Measurements from ENCODE around the gene CLEC19A.
"Not testable (repeated sequence)": the region's sequence is repeated elsewhere in the genome, so short reads cannot be mapped to it uniquely, and the experiment has no call there.

The CLEC19A gene

GRCh38 chr16:19321186-19321585 lies 35.7 kb downstream of the CLEC19A start:
- in situ Hi-C loops (cut with HindIII; ENCODE audit: low sequenced_read_pairs) = not testable (repeated sequence)

- in situ Hi-C loops (cut with HindIII; ENCODE audit: low sequenced_read_pairs) = no loop called here
Measured at GRCh38 chr16:19323596-19323995, 38.1 kb downstream of the CLEC19A start.

GRCh38 chr16:19328364-19328763 lies 42.8 kb downstream of the CLEC19A start:
- in situ Hi-C loops (cut with HindIII; ENCODE audit: low sequenced_read_pairs) = no loop called here

- in situ Hi-C loops (cut with HindIII; ENCODE audit: low sequenced_read_pairs) = no loop called here
Measured at GRCh38 chr16:19329932-19330331, 44.4 kb downstream of the CLEC19A start.

- in situ Hi-C loops (cut with HindIII; ENCODE audit: low sequenced_read_pairs) = no loop called here
Measured at GRCh38 chr16:19330841-19331397, 45.4 kb downstream of the CLEC19A start.

- in situ Hi-C loops (cut with HindIII; ENCODE audit: low sequenced_read_pairs) = no loop called here
Measured at GRCh38 chr16:19331794-19332193, 46.3 kb downstream of the CLEC19A start.

GRCh38 chr16:19338335-19338734 lies 52.8 kb downstream of the CLEC19A start:
- in situ Hi-C loops (cut with HindIII; ENCODE audit: low sequenced_read_pairs) = loop anchor here (5.0 kb wide), 3 partner anchors 54 to 106 kb away; no protein-coding TSS in a partner anchor

- in situ Hi-C loops (cut with HindIII; ENCODE audit: low sequenced_read_pairs) = no loop called here
Measured at GRCh38 chr16:19344224-19344801, 58.8 kb downstream of the CLEC19A start.

GRCh38 chr16:19344980-19345379 lies 59.4 kb downstream of the CLEC19A start:
- in situ Hi-C loops (cut with HindIII; ENCODE audit: low sequenced_read_pairs) = no loop called here

- in situ Hi-C loops (cut with HindIII; ENCODE audit: low sequenced_read_pairs) = no loop called here
Measured at GRCh38 chr16:19346335-19346922, 60.9 kb downstream of the CLEC19A start.

GRCh38 chr16:19348125-19348524 lies 62.6 kb downstream of the CLEC19A start:
- in situ Hi-C loops (cut with HindIII; ENCODE audit: low sequenced_read_pairs) = no loop called here

- in situ Hi-C loops (cut with HindIII; ENCODE audit: low sequenced_read_pairs) = no loop called here
Measured at GRCh38 chr16:19348578-19349315, 63.2 kb downstream of the CLEC19A start.

- in situ Hi-C loops (cut with HindIII; ENCODE audit: low sequenced_read_pairs) = no loop called here
Measured at GRCh38 chr16:19354371-19354770, 68.8 kb downstream of the CLEC19A start.

- in situ Hi-C loops (cut with HindIII; ENCODE audit: low sequenced_read_pairs) = no loop called here
Measured at GRCh38 chr16:19356024-19356952, 70.8 kb downstream of the CLEC19A start.

GRCh38 chr16:19359556-19359955 lies 74.0 kb downstream of the CLEC19A start:
- in situ Hi-C loops (cut with HindIII; ENCODE audit: low sequenced_read_pairs) = no loop called here

Measured in endothelial cell of hepatic sinusoid (primary cell).